Breast epithelium (tissue), 3 donors: ENCODE measurements around the gene IGSF21.

Experiments used
- POLR2A ChIP-seq: fragments of 450-650 bp; IDR thresholded peaks from one replicate; pipeline ENCODE4 v1.6.1; 2016; ENCODE audit warnings: antibody characterized with exemption, mild to moderate bottlenecking, moderate library complexity
- POLR2AphosphoS5 ChIP-seq, 3 donors: sonication (generic); formaldehyde crosslinking; IDR thresholded peaks; one replicate each; pipeline ENCODE4 v1.6.1; 2017; ENCODE audit warnings: antibody characterized with exemption in 3 of 3
- TF ChIP-seq, protein P1 (sequence below), 3 donors: fragments of 450-650 bp; IDR thresholded peaks; one replicate each; pipeline ENCODE4 v1.5.1; 2016 to 2017; ENCODE audit warnings: antibody characterized with exemption in 3 of 3, mild to moderate bottlenecking in 3 of 3, moderate library complexity in 3 of 3

DNA sequence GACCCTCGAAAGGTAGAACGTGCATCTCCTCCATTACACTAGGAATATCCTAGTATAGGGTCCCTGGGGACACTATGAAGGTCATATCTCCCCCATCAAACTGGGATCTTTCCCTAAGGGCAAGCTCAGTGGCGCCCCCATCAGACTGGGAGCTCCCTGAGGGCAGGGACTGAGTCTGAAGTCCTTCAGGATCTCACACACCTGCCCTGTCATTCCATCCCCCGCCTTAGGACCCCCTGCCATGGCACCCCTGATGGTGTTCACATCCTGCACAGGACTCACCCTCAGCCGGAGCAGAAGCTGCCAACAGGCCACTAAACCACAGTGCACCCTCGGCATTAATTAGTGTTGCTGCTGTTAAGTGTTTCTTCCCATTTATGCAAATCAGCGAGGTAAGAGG, 50.4 kb downstream of the IGSF21 start:
- TF ChIP-seq, protein P1, sequence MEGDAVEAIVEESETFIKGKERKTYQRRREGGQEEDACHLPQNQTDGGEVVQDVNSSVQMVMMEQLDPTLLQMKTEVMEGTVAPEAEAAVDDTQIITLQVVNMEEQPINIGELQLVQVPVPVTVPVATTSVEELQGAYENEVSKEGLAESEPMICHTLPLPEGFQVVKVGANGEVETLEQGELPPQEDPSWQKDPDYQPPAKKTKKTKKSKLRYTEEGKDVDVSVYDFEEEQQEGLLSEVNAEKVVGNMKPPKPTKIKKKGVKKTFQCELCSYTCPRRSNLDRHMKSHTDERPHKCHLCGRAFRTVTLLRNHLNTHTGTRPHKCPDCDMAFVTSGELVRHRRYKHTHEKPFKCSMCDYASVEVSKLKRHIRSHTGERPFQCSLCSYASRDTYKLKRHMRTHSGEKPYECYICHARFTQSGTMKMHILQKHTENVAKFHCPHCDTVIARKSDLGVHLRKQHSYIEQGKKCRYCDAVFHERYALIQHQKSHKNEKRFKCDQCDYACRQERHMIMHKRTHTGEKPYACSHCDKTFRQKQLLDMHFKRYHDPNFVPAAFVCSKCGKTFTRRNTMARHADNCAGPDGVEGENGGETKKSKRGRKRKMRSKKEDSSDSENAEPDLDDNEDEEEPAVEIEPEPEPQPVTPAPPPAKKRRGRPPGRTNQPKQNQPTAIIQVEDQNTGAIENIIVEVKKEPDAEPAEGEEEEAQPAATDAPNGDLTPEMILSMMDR (IDR thresholded peaks at IDR 0.05): no peak
- TF ChIP-seq POLR2A: no peak
- TF ChIP-seq POLR2AphosphoS5 (IDR thresholded peaks at IDR 0.05): no peak
